PC-9 (cell line): ENCODE measurements around the gene SELPLG. TPM values are rescaled to one million over a fixed set of nuclear protein-coding genes. Genes with fewer than 3 reads are reported as not detected.

Experiments
- BruUV-seq: library from RNA; stranded (reverse); fragments of 400-500 nt; replicated peaks from 2 replicates; lab custom pipeline; 2021; lab: Mats Ljungman, UMichigan
- CTCF ChIA-PET: fragments of 300-600 bp; sonication (Branson Sonifier 250); formaldehyde crosslinking; loops from one replicate; lab custom pipeline; 2022; ENCODE audit warnings: antibody characterized with exemption; lab: Charles Lee
- POLR2A ChIA-PET: fragments of 300-600 bp; sonication (Branson Sonifier 250); formaldehyde crosslinking; loops from one replicate; lab custom pipeline; 2022; ENCODE audit warnings: antibody characterized with exemption; ENCODE audit not compliant: unreplicated experiment; lab: Charles Lee
- DNase-seq, 2 experiments: peaks; one replicate each; pipeline versions ENCODE4 v3.0.0 to v3.0.0-alpha.2; 2015 to 2022; ENCODE audit warnings: mixed read lengths in 1 of 2
- H2AFZ ChIP-seq: fragments of 200-600 bp; sonication (generic); 2 replicates; pipeline ENCODE4 v1.8.1; 2017; ENCODE audit warnings: antibody characterized with exemption
- H3F3A ChIP-seq: fragments of 200-600 bp; sonication (generic); 2 replicates; pipeline ENCODE4 v1.8.1; 2017; ENCODE audit warnings: antibody characterized with exemption, mild to moderate bottlenecking, low read depth; ENCODE audit not compliant: insufficient read depth
- H3K27ac ChIP-seq: fragments of 200-600 bp; sonication (generic); 2 replicates; pipeline ENCODE4 v1.6.1; 2016; ENCODE audit warnings: mixed run types
- H3K27me3 ChIP-seq: fragments of 200-600 bp; sonication (generic); 2 replicates; pipeline ENCODE4 v1.6.1; 2016; ENCODE audit warnings: low read depth, mixed run types; ENCODE audit not compliant: insufficient read depth
- H3K36me3 ChIP-seq: fragments of 200-600 bp; sonication (generic); 2 replicates; pipeline ENCODE4 v1.6.1; 2016; ENCODE audit warnings: low read depth, mixed run types
- H3K4me1 ChIP-seq: fragments of 200-600 bp; sonication (generic); replicated peaks from 2 replicates; pipeline ENCODE4 v1.6.1; 2016; ENCODE audit warnings: mixed run types; ENCODE audit not compliant: insufficient read depth
- H3K4me2 ChIP-seq: fragments of 200-600 bp; sonication (generic); 2 replicates; pipeline ENCODE4 v1.6.1; 2017; ENCODE audit warnings: mixed run types
- H3K4me3 ChIP-seq: fragments of 200-600 bp; sonication (generic); 2 replicates; pipeline ENCODE4 v1.6.1; 2016; ENCODE audit warnings: mixed run types
- H3K79me2 ChIP-seq: fragments of 200-600 bp; sonication (generic); 2 replicates; pipeline ENCODE4 v1.6.1; 2017; ENCODE audit warnings: low read depth, mixed run types
- H3K9me2 ChIP-seq: fragments of 200-600 bp; sonication (generic); 2 replicates; pipeline ENCODE4 v1.8.1; 2017; ENCODE audit warnings: mild to moderate bottlenecking; ENCODE audit not compliant: insufficient read depth
- H3K9me3 ChIP-seq: fragments of 200-600 bp; sonication (generic); 2 replicates; pipeline ENCODE4 v1.8.1; 2016; ENCODE audit warnings: low read depth; ENCODE audit not compliant: insufficient read depth
- H4K20me1 ChIP-seq: fragments of 200-600 bp; sonication (generic); 2 replicates; pipeline ENCODE4 v1.8.1; 2017; ENCODE audit not compliant: insufficient read depth
- CTCF ChIP-seq: fragments of 200-600 bp; sonication (generic); conservative IDR thresholded peaks from 2 replicates; pipeline ENCODE4 v1.6.1; 2017; ENCODE audit warnings: mixed run types, antibody characterized with exemption, mild to moderate bottlenecking, moderate library complexity
- EZH2 ChIP-seq: fragments of 200-600 bp; sonication (generic); IDR thresholded peaks from 2 replicates; pipeline ENCODE4 v1.8.0; 2017; ENCODE audit warnings: antibody characterized with exemption, low read depth
- intact Hi-C: fragments of 100-400 bp; cut with micrococcal nuclease; formaldehyde crosslinking; loops from one replicate; pipeline ENCODE4 v1.10.0; 2022; ENCODE audit not compliant: unreplicated experiment
- total RNA-seq: library from RNA; stranded (reverse); gene quantifications from 2 replicates; pipeline ENCODE4 v1.2.3, GENCODE V29; 2021

The SELPLG gene
- total RNA-seq, 1 experiment from 2014 or later: 0.96 TPM

- TF ChIP-seq CTCF: no peak
- TF ChIP-seq EZH2: no peak
- CTCF ChIA-PET: interaction anchor here (0.6 kb wide), 1 partner anchor 130 kb away, joined by 4 read pairs; no protein-coding TSS in a partner anchor
- Histone ChIP-seq H3K4me2 (no peak overlapping the region), H3K27ac (no peak overlapping the region), H3K4me1 (no peaks in the 10 kb centered on the region), H3K9me3 (no peaks in the 10 kb centered on the region), H3K9me2 (no peaks in the 10 kb centered on the region), H4K20me1 (no peaks in the 10 kb centered on the region), H3K36me3 (0 out of 2 replicates have a peak, but pooled peaks cover 16% of the 10 kb centered on the region), H3K79me2 (no peaks in the 10 kb centered on the region), H2AFZ (no peak overlapping the region), H3K4me3 (no peak overlapping the region), H3F3A (peaks cover 18% of the 10 kb centered on the region; the same call in 1 of the 2 replicates), H3K27me3 (no peaks in the 10 kb centered on the region)
- DNase-seq: peak in 1 of 2 experiments; percentile 61
- no TSS peak for BruUV-seq
- intact Hi-C loops: loop anchor here (2.0 kb wide), 1 partner anchor 15 kb away; no protein-coding TSS in a partner anchor
- POLR2A ChIA-PET: no interaction called here
These were observed 10.5 kb upstream of the SELPLG start for GRCh38 chr12:108643941-108644810.

- 0 out of 2 replicates have a peak, but pooled peaks cover 13% of the 10 kb centered on the region for H3K36me3 ChIP-seq
- no peaks in the 10 kb centered on the region for H3K9me2 ChIP-seq
- ChIA-PET CTCF (no interaction called here), POLR2A (no interaction called here)
- H2AFZ ChIP-seq: no peak overlapping the region
- peaks cover 12% of the 10 kb centered on the region; the same call in 1 of the 2 replicates for H3F3A ChIP-seq
- H3K27ac ChIP-seq: no peak overlapping the region
- no peak overlapping the region for H3K4me2 ChIP-seq
- intact Hi-C loops: no loop called here
- H4K20me1 ChIP-seq: no peaks in the 10 kb centered on the region
- no peaks in the 10 kb centered on the region for H3K79me2 ChIP-seq
- DNase-seq: no peak
- TF ChIP-seq CTCF: no peak
- TF ChIP-seq EZH2: no peak
- no peak overlapping the region for H3K4me3 ChIP-seq
- no peaks in the 10 kb centered on the region for H3K27me3 ChIP-seq
- BruUV-seq: no TSS peak
- H3K9me3 ChIP-seq: no peaks in the 10 kb centered on the region
- H3K4me1 ChIP-seq: no peaks in the 10 kb centered on the region
These were observed 9.4 kb upstream of the SELPLG start for GRCh38 chr12:108642899-108643654.

- H2AFZ ChIP-seq: no peak overlapping the region
- ChIA-PET CTCF (no interaction called here), POLR2A (no interaction called here)
- no peak overlapping the region for H3K4me2 ChIP-seq
- H3K27ac ChIP-seq: no peak overlapping the region
- no TSS peak for BruUV-seq
- intact Hi-C loops: no loop called here
- peaks cover 12% of the 10 kb centered on the region; the same call in 1 of the 2 replicates for H3F3A ChIP-seq
- H3K36me3 ChIP-seq: 0 out of 2 replicates have a peak, but pooled peaks cover 11% of the 10 kb centered on the region
- no peaks in the 10 kb centered on the region for H3K9me3 ChIP-seq
- no peak overlapping the region for H3K4me3 ChIP-seq
- no peak for DNase-seq
- H3K9me2 ChIP-seq: no peaks in the 10 kb centered on the region
- H3K27me3 ChIP-seq: no peaks in the 10 kb centered on the region
- H4K20me1 ChIP-seq: no peaks in the 10 kb centered on the region
- TF ChIP-seq EZH2 (no peak), CTCF (no peak)
- no peaks in the 10 kb centered on the region for H3K79me2 ChIP-seq
- no peaks in the 10 kb centered on the region for H3K4me1 ChIP-seq
These were observed 8.7 kb upstream of the SELPLG start for GRCh38 chr12:108642269-108642870.
